GM19463 (cell line): ENCODE data around the gene FAM170B.

Experiments
- ATAC-seq: cut with Tn5 transposase; IDR thresholded peaks from one replicate; pipeline ENCODE4 v1.9.1; 2021; ENCODE audit warnings: mild to moderate bottlenecking, moderate library complexity; ENCODE audit not compliant: unreplicated experiment

FAM170B gene

DNA sequence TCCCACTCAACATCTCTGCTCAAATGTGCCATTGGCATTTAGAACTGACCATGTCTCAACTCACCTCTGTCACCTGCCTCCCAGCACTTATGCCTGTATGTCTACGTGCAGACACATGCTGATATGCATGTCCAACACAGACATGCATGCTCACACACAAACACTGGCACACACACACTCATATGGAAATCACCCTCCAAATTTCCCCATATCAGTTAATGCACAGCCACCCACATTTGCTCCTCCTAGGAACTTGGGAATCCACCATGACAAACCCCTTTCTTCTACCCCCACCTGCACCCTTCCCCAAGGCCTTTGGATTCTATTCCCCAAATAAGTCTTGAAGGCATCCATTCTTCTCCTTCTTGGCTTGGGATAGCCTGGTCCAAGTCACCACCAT, 4.4 kb downstream of the FAM170B start:
- ATAC-seq = no peak

DNA sequence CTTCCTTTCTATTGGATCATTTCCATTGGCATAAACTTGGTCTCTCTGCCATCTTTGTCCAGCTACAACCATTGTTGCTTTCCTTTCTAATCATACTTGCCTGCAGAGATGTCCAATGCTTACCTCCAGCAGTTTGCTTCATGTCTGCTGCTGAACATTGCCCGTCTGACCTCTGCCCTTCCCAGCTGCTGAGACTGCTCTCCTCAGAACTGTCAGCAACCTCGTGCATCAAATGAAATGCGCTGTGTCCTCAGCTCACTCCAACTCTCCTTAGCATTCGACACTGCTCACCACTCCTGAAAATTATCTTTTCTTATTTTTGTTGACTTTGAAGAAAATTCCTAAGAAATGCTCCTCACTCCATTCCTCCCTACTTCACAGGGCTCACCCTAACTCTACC, 5.0 kb downstream of the FAM170B start:
- no peak for ATAC-seq

DNA sequence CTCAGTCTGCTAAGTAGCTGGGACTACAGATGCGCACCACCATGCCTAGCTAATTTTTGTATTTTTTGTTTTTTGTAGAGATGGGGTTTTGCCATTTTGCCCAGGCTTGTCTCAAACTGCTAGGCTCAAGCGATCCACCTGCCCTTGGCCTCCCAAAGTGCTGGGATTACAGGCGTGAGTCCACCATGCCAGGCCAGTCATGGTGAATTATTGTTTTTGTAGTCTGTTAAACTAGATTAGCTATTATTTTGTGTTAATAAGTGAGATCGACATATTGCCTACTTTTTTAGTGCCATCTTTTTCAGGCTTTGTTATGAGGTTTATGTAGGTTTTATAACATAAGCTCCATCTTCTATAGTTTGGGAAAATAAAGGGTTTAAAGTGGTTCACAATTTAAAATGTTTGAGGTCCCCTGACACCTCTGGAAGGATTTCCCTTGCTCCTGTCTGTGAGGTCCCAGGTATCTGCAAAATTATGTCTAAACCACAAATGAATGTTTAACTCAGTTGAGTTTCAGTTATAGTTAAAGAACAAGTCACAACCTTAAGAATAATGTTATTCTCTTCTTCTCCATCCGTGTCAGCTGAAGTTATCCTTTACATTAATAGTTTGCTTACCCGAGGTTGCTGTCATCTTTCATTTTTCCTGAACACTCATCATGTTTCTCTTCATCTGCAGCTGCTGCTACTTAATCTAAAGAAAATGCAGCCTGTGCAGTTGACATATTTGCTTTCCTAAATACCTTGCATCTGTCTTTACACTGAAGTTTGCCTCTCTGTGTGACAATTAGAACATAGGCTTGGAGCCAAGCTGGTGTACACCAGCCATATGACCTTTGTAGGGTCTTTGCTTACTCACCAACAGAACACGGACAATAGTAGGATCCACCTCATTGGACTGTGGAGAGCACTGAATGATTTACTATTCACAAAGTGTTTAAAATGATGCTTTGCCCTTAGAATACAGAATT, 9.6 kb downstream of the FAM170B start:
- peak; percentile 77 for ATAC-seq

DNA sequence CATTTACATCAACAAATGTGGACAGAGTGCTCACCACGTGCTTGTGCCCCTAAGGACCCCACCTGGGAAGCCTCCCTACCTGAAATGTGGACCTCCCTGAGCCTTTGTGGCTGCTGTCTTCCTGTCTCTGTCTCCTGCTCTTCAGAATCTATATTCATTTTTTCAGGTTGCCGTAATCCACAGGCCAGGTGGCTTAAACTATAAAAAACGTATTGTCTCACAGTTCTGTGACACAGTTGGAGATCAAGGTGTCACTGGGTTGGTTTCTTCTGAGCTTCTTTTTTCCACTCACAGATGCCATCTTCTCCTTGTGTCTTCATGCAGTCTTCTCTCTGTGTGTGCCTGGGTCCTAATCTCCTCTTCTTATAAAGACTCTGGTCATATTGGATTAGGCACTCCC, 12.9 kb downstream of the FAM170B start:
- ATAC-seq = no peak

DNA sequence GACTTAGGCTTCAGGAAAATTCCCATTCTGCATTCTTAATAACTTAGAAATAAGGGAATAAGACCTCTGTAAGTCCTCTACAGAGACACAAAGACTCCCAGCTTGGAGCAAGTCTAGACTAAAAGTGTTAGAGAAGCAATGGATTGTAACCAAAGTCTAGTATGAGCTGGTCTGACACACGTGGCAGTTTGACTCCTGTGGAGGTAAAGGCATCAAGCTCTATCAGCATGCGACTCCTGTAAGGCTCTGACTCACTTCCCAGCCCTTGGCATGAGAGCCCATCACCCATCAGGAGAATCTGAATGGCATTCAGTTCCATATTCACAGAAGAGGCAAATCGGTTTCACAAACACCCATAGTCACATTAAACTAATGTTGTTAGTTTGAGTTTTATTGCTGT, 14.1 kb downstream of the FAM170B start:
- ATAC-seq = no peak

DNA sequence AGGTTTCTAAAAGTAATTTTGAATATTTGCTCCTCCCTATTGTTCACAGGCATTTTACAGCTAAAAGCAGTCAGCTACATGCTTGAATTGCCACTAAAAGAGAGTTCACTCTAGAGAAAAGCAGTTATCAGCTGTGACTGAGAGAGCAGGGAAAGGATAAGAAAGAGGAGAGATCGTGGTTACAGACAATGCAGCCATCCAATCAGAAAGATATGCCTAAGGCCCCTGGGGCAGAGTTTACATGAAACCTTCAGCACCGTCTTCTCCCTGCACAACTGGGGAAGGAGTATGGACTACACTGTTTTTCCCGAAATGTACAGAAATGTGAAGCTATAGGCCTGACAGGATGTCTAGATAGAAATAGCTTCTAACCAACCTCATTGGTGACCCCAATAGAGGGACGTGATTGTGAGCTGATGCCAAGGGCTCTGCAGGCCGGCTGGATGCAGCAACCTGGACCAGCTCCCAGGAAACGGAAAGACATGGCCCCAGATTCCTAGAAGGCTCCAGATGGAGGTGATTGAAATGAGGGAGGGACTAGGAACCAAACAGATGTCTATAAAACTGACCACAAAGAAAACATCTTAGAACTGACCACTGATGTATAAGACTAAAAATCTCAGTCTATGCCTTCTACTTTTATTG, 15.3 kb downstream of the FAM170B start:
- no peak for ATAC-seq

DNA sequence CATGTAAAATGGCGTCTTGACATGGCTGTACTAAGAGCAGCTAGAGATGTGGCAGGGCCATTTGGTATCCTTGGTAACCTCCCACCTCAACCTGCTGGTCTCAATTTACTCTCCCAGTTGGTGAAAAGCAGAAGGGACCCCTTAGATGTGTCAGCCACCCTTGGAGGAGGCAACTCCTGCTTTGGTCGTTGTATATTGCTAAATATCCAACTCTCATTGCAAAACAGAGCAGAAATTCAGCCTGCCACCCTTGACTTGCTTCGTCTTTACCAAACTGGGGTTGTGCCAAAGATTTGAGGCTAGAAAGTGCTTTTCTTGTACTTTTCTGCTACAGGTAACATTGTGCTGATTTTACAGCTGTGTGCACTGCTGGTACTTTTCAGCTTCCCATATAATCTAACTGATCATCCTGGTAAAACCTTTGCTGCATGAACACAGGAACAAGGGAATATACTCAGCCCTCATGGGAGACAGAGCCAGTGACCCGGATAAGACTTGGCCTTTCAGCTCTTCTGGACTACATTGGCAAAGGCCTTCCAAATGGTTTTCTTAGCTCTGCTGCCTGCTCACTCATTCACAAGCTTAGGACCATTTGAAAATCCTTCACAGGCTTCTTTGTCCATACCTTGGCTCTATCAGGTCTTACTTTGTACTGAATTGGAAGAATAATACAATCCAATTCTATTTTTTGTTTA, 16.3 kb downstream of the FAM170B start:
- ATAC-seq = no peak

DNA sequence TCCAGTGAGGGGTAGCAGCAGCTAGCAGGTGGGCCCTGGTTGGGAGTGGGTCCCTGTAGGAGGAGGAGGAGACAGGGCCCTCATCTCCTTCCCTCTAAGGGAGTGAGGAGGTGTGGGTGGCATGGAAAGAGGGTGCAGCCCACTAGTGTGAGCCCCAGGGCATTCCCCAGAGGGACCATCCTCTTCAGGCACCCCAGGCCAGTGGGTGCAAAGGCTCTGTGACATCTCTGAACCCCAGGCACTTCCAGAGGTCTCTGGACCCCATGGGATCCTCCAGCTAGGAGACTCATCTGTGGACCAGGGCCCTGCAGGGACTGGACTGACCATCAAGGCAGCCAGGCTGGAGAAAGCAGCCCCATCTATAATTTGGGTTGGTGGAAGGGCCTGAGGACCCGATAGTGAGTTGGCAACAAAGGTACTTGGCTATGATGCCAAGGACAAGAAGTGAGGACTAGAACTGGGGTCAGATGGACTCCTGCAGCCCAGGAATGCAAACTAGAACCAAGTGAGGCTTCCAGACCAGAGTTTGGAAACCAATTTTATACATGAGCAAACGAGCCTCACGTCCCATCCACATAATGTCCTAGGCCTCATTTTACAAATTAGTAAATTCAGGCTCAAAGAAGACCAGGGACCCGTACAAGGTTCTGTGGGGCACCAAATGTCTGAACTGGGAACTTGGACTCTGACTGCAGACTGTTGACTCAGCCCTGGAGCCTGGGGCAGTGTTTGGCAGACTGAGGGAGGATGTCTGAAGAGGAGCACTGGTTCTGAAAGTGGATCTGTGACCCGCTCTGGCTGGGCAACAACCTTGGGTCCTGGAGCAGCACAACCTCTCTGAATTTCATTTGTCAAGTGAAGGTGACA, 17.1 kb downstream of the FAM170B start:
- ATAC-seq = no peak

DNA sequence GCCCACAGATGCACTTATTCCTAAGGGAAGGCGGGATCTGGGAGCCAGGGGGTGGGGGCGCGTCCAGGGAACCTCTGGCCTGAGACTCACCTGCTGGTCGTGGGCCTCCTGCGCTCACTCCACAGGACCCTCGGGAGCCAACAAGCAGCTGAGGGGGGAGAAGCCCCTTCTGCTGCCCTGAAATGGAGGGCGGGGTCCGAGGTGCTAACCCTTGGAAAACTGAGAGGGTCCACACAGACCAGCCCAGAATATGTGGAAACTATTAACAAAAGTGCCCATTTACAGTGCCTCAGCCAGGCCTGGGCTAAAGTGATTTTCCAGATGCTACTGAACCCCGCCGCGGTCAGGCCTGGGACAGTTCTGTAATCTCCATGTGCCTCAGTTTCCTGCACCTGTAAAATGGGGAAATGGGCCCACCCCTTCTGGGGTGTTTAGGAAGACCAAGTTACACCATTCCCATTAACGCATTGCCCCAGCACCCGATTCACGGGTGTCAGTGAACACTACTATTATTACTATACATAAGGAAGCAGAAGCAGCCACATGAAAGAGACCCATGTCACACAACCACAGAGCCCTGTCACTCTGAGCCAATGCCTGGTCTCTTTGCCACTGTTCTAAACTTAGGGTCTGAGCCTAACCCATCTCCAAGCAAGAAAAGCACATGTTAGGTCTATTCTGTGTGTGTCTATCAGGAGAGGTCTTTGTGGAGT, 17.9 kb downstream of the FAM170B start:
- ATAC-seq = no peak

DNA sequence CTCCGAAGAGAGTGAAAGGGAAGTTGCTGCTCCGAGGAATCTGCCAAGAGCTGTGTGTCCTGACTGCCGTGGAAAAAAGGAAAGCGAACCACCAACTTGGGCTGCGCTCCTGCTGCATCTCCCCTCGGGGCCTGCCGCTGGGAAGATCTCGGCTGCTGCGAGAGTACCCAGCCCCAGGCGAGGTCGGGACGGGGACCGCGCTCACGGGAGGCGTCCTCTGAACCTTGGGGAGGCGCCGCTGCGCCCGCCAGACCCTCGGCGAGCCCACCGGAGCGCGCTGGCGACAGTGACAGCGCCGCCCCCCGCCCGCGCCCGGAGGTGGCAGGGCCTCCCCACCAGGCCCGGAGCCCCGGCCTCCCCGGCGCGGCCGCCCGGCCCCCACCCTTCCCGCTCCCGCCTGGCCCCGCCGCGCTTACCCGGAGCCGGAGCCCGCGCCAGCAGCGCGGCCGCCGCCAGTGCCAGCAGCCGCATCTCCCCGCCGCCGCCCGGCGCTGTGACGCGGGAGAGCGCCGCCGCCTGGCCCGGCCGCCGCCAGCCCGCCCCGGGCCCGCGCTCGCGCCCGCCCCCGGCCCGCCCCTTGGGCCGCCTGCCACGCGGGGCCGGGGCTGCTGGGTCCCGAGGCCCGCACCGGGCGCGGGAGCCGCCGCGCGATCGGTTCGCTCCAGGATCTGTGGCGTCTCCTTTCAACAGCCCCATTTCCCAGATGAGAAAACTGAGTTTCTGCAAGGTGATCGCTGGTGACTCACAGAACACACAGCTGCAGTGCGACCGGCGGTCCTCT, 18.6 kb downstream of the FAM170B start, which contains the start of gene VSTM4:
TSS of gene VSTM4 (minus strand) at position 508 of the 781 bp plus-strand sequence. CDS start at position 471, 37 bp downstream.
- ATAC-seq = peak; percentile 69

DNA sequence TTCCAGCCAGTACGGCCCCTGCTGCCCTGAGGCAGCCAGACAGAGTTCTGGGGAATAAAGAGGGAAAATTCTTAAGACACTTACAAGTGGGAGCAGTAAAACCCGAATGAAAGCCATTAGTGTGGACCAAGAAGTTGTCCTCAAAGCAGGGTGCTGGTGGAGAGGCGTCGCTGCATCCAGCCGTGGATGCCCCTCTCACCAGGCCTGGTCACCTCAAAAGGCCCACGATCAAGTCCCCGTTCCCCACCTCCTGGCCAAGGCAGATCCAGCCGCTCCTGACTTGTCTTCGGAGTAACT, 19.2 kb downstream of the FAM170B start:
- ATAC-seq = no peak

DNA sequence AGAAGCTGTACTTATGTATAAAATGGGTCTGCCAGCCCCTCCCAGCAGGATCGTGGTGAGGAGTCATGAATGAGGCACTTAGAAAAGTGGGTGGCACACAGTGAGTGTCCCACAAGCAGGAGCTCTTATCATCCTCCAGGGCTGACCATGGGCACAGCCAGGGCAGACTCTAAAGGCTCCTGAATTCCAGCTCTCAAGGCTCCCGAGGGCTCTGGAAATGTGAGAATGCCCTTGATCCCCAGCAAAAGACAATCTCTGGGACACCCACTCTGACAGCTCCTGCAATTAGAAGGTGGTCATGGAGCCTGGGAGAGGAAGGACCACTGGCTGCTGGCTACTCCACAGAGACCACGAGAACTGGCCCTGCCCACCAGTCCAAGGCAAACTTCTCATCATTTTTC, 20.1 kb downstream of the FAM170B start:
- no peak for ATAC-seq

DNA sequence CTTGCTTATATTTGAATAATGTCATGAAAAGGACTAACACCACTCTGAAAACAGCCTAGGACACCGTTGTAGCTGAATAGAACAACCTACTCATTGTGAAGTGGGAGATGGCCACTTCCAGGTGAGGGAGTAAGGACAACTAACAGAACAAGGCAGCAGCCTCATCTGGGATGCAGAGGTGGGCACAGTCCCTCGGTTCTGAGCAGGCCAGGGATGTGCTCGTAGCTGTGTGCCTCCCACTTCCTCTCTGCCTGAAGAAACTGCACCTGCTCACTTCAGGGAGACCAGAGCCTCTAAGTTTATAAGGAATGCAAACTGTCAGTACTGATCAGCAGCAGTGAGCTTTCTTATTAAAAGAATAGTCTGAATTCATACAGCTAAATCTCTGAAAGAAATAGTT, 21.0 kb downstream of the FAM170B start:
- no peak for ATAC-seq

DNA sequence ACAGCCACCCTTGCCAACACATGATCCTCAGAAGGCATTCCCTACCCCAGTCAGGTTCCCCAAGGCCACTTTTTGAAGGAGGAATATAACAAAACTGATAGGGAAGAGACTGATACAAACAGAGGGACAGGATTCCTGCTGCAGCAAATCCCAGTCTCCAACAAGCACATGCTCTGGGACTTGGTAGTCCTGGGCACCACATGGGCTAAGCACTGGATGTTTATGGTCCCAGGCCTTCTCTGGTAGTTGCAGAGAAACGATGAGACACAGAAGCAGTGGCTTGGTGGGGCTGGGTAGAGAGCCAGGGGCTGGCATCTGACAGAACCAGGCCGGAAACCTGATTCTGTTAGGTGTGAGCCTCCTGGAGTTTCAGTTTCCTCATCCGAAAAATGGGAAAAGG, 21.7 kb downstream of the FAM170B start:
- ATAC-seq = no peak

DNA sequence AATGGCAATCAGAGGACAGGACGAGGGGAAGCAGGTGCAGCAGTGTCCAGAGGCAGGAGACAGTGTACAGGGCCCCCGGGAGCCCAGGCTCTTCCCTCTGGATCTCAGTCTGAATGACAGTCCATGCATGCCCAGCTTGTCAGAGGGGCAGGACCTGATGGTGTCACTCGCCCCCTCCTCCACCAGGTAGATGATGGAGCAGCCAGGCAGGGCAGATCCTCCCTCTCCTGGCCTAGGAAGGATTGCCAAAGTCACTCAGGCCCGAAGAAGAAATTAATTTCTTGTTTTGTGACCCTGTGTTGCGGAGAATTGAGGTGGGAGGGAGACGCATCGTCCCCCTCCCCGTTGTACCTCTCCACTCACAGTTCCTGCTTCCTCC, 22.5 kb downstream of the FAM170B start:
- no peak for ATAC-seq

DNA sequence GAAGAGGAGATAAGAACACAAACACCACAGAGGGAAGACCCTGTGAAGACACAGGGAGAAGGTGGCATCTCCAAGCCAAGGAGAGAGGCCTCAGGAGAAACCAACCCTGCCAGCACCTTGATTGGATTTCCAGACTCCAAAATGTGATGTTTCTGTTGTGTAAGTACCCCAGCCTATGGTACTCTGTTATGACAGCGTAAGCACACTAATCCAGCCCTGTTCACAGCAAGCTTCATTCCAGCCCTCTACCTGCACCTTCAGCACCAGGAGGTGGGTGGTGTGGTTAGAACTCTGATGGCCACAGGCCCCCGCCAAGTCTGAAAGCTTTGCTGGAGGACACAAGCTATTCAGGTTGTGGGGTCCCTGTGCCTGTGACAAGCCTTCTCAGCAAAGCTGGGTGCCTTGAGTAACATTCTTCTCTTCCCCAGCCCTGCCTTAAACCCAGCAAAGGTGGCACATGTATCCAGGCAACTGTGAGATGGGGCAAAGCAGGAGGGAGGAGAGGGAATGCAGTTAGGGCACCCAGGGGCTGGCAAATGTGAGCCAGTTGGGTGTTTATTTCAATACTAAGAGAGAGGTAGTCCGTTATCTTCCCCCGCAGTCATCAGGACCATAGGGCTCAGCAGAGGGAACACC, 23.0 kb downstream of the FAM170B start:
- no peak for ATAC-seq

DNA sequence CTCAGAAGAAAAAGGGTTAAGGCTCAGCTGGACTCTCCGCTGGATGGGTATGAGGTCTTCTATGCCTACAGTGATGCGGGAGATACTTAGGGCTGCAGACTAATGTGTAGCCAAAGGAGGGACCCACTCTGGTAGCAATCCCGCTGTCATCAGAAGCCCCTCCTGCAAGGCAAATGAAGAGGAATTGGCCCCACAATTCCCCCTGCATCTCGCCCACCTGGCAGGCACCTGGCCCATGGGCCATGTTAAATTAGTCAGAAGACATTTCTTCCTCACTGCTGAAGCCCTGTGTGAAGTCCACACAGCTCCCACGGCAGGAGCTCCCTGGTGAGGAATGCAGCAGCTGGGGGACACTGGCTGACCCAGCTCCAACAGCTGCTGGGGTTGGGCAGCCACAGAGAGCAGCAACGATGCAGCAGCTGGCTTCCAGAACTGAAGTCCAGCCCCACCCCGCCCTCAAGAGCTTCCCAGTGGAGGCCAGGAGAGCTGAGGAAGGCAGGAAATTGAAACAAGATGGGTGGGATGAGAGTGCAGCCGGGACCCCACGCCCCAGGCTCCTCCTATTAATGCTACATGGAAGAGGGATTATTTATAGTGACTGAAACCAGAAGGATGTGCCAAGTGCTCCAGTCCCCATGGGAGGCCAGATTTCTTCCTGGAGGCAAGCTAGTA, 24.0 kb downstream of the FAM170B start:
- ATAC-seq = no peak

DNA sequence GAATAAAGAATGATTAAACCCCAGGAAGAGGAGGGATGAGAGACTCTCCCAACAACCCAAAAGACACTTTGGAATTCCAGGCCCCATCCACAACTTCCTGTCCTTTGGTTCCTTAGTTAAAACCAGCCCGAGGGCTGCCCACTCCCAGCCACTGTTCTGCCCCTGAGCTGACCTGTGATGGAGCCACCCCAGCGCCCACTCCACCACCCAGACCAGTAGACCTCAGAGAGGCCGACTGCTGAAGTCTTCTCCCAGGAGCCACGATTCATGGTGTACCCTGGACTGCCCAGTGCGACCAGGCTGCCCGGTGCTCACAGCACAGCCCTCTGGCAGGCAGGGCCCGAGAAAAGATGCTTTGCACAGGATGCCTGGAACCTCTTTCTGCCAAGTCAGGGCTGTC, 25.2 kb downstream of the FAM170B start:
- ATAC-seq = no peak
